GM12878 (cell line): ENCODE measurements around the gene ATG12. TPM values are rescaled to one million over a fixed set of nuclear protein-coding genes. Genes with fewer than 3 reads are reported as not detected.

Source experiments
- ATAC-seq: fragments of 200-7000 bp; cut with Tn5 transposase; 3 replicates; pipeline ENCODE4 v1.9.1; 2020; ENCODE audit warnings: mild to moderate bottlenecking, moderate library complexity
- BruUV-seq: library from RNA; stranded (reverse); fragments of 400-500 nt; replicated peaks from 2 replicates; lab custom pipeline; 2021; lab: Mats Ljungman, UMichigan
- CTCF ChIA-PET: fragments of 300-600 bp; sonication (Branson Sonifier 250); formaldehyde crosslinking; extraction: SDS; loops from one replicate; lab custom pipeline; 2021; ENCODE audit warnings: inconsistent platforms; lab: Yijun Ruan, JAX
- POLR2A ChIA-PET: fragments of 350-600 bp; formaldehyde crosslinking; extraction: SDS; loops from one replicate; lab custom pipeline; 2021; ENCODE audit warnings: inconsistent platforms; lab: Charles Lee
- RAD21 ChIA-PET: fragments of 300-600 bp; sonication (Branson Sonifier 250); formaldehyde crosslinking; loops from one replicate; lab custom pipeline; 2023; ENCODE audit warnings: antibody characterized with exemption; ENCODE audit not compliant: unreplicated experiment; lab: Charles Lee
- SMC1A ChIA-PET: fragments of 300-600 bp; sonication (Branson Sonifier 250); formaldehyde crosslinking; loops from one replicate; lab custom pipeline; 2023; ENCODE audit not compliant: unreplicated experiment, uncharacterized antibody; lab: Charles Lee
- DNase-seq: peaks from one replicate; pipeline ENCODE4 v3.0.0-alpha.2; 2011; ENCODE audit warnings: low read depth, low spot score
- FAIRE-seq: peaks from 3 replicates; lab custom pipeline; 2011; peaks lifted over from hg19 to GRCh38; lab: Jason Lieb, UNC
- H2AFZ ChIP-seq: 2 replicates; pipeline ENCODE4 v1.6.0; 2011; ENCODE audit warnings: low read depth, low read length, control low read depth; ENCODE audit not compliant: control insufficient read depth
- H3K27ac ChIP-seq: 2 replicates; pipeline ENCODE4 v1.5.1; 2011; ENCODE audit warnings: control low read depth; ENCODE audit not compliant: control insufficient read depth, insufficient read depth
- H3K27me3 ChIP-seq, 2 experiments: replicated peaks in 1 of 2; 2 replicates each; pipeline versions ENCODE4 v1.6.0 to v1.6.1; 2011; ENCODE audit warnings: low read length in 1 of 2; ENCODE audit not compliant: control insufficient read depth in 2 of 2, insufficient read depth in 2 of 2
- H3K36me3 ChIP-seq, 2 experiments: 2 replicates each; pipeline ENCODE4 v1.5.1; 2011; ENCODE audit warnings: low read length in 1 of 2; ENCODE audit not compliant: control insufficient read depth in 2 of 2, insufficient read depth in 2 of 2
- H3K4me1 ChIP-seq: 2 replicates; pipeline ENCODE4 v1.6.1; 2011; ENCODE audit warnings: mild to moderate bottlenecking, low read length, moderate library complexity, mixed read lengths; ENCODE audit not compliant: control insufficient read depth, insufficient read depth
- H3K4me2 ChIP-seq: 2 replicates; pipeline ENCODE4 v1.6.0; 2011; ENCODE audit warnings: control low read depth; ENCODE audit not compliant: control insufficient read depth, insufficient read depth
- H3K4me3 ChIP-seq: fragments of 200-600 bp; sonication (generic); 2 replicates; pipeline ENCODE4 v1.5.1; 2016
- H3K79me2 ChIP-seq: 2 replicates; pipeline ENCODE4 v1.6.0; 2011; ENCODE audit warnings: low read length; ENCODE audit not compliant: control insufficient read depth, insufficient read depth
- H3K9ac ChIP-seq: 2 replicates; pipeline ENCODE4 v1.8.0; 2011; ENCODE audit warnings: low read length, control low read depth, mixed read lengths; ENCODE audit not compliant: control insufficient read depth, insufficient read depth
- H3K9me3 ChIP-seq: replicated peaks from 3 replicates; pipeline ENCODE4 v1.5.1; 2011; ENCODE audit warnings: mild to moderate bottlenecking, low read length; ENCODE audit not compliant: control insufficient read depth, insufficient read depth
- H4K20me1 ChIP-seq: 2 replicates; pipeline ENCODE4 v1.6.0; 2011; ENCODE audit not compliant: control insufficient read depth, insufficient read depth
- EZH2 ChIP-seq: IDR thresholded peaks from 2 replicates; pipeline ENCODE4 v1.6.1; 2012; ENCODE audit warnings: low read depth, mild to moderate bottlenecking, control low read depth, inconsistent platforms, low read length, borderline replicate concordance; ENCODE audit not compliant: control insufficient read depth
- LARP7 ChIP-seq: fragments of 450-650 bp; IDR thresholded peaks from 2 replicates; pipeline ENCODE4 v1.6.1; 2017; ENCODE audit warnings: mild to moderate bottlenecking
- SUZ12 ChIP-seq: fragments of 200-600 bp; sonication (generic); IDR thresholded peaks from one replicate; pipeline ENCODE4 v1.6.1; 2018; ENCODE audit warnings: antibody characterized with exemption, mild to moderate bottlenecking; ENCODE audit not compliant: unreplicated experiment
- WGBS: methylation state at CpG from one replicate; pipeline ENCODE4 v1.1.6; 2016; ENCODE audit warnings: low lambda C conversion rate; ENCODE audit not compliant: insufficient replicate concordance, insufficient coverage; ENCODE audit errors: missing lambda C conversion rate; 5-methylcytosine and 5-hydroxymethylcytosine counted together
- in situ Hi-C: fragments of 300-500 bp; cut with MboI; formaldehyde crosslinking; loops from 9 replicates; pipeline ENCODE4 v1.14.3; 2018; ENCODE audit warnings: mixed read lengths
- intact Hi-C: fragments of 100-400 bp; cut with micrococcal nuclease; formaldehyde crosslinking; loops from one replicate; pipeline ENCODE4 v1.14.2; 2022; ENCODE audit not compliant: unreplicated experiment
- polyA plus RNA-seq, 11 experiments: library from polyadenylated mRNA; depleted of rRNA in 4 of 11; unstranded in 6 of 11; stranded (reverse) in 5 of 11; fragments of >200 nt; fragmentation: Nextera tagmentation in 4 of 11; fragmentation: Illumina TruSeq in 1 of 11; extraction: Ambion mirVana in 4 of 11; extraction: Trizol in 1 of 11; gene quantifications; 1 replicate in 1 of 11; 2 replicates in 10 of 11; pipeline versions ENCODE4 v1.2.1 to v1.2.3, GENCODE V29; 2011 to 2016; ENCODE audit warnings: inconsistent platforms in 2 of 11, missing spikeins in 2 of 11, low read depth in 1 of 11
- total RNA-seq, 4 experiments: library from RNA; depleted of rRNA in 3 of 4; stranded (reverse); fragments of >200 nt in 3 of 4; fragmentation: Illumina TruSeq in 1 of 4; extraction: Trizol in 1 of 4; gene quantifications; 2 replicates each; pipeline versions ENCODE4 v1.2.1 to v1.2.3, GENCODE V29; 2013 to 2021
- TF ChIP-seq, protein P1 (sequence below): fragments of 450-650 bp; IDR thresholded peaks from 2 replicates; pipeline ENCODE4 v1.6.1; 2017; ENCODE audit warnings: mild to moderate bottlenecking

ATG12 gene
- total and polyA plus RNA-seq, 10 of the 15 experiments (the other 5 are each of a cell fraction or from before 2014, with no cell fraction given) = 23.2 to 92.0 (median 58.6) TPM

DNA sequence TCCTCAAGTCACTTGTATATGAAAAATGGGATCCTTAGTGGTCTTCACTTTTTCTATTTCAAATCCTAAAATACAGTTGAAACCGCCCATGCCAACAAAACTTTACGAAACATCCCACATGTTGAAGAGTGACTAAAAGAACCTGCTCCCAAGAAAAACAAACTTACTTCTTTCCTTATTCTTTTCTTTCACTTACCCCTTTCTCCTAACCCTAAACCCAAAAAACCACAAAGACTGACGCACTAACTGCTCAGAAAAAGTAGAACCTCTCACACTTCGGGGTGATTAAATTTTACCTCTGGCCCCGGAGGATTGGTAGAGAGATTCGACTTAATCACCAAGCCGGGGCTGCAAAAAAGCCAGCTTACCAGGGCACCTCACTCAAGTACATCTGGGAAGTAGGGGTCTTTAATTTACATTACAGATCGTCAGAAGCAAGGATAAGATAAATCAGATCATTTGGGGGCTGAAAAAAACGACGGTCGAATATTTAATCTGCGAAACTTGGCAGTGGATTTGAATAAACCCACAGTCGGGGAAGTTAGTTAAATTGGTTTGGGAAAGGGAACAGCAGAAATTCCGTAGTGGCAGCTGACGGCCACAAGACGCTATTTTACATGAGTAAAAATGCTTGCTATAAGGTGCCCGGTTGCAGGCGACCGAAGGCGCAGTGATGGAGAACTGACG, 26.2 kb downstream of the ATG12 start:
- in situ Hi-C loops (no loop called here), intact Hi-C loops (no loop called here)
- Histone ChIP-seq H3K4me2 (no peak overlapping the region), H3K4me1 (no peaks in the 10 kb centered on the region), H3K9me3 (no peaks in the 10 kb centered on the region), H3K27ac (no peak overlapping the region), H3K36me3 (no peaks in the 10 kb centered on the region), H3K4me3 (no peak overlapping the region), H2AFZ (no peak overlapping the region), H3K27me3 (peaks cover 12 to 23% of the 10 kb centered on the region in 2 experiments), H3K9ac (no peak overlapping the region), H4K20me1 (no peaks in the 10 kb centered on the region), H3K79me2 (no peaks in the 10 kb centered on the region)
- TF ChIP-seq LARP7 (no peak), SUZ12 (peak; percentile 39), EZH2 (0 out of 2 replicates have a peak, but pooled peaks have one; percentile 60)
- TF ChIP-seq, protein P1, sequence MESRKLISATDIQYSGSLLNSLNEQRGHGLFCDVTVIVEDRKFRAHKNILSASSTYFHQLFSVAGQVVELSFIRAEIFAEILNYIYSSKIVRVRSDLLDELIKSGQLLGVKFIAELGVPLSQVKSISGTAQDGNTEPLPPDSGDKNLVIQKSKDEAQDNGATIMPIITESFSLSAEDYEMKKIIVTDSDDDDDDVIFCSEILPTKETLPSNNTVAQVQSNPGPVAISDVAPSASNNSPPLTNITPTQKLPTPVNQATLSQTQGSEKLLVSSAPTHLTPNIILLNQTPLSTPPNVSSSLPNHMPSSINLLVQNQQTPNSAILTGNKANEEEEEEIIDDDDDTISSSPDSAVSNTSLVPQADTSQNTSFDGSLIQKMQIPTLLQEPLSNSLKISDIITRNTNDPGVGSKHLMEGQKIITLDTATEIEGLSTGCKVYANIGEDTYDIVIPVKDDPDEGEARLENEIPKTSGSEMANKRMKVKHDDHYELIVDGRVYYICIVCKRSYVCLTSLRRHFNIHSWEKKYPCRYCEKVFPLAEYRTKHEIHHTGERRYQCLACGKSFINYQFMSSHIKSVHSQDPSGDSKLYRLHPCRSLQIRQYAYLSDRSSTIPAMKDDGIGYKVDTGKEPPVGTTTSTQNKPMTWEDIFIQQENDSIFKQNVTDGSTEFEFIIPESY = no peak
- no TSS peak for BruUV-seq
- no peak for FAIRE-seq
- ATAC-seq = no peak
- ChIA-PET CTCF (no interaction called here), RAD21 (interaction anchor here (1.3 kb wide), 1 partner anchor 17 kb away, joined by 3 read pairs; no protein-coding TSS in a partner anchor), POLR2A (interaction anchor here (0.5 kb wide), 1 partner anchor 712 kb away, joined by 4 read pairs; no protein-coding TSS in a partner anchor), SMC1A (no interaction called here)
- 18% methylated on average over 21 of the region's 21 CpGs for WGBS
- DNase-seq = no peak
